AG10803 (cell line): Measurements from ENCODE around the gene YPEL1.
"Not testable (repeated sequence)": the region's sequence is repeated elsewhere in the genome, so short reads cannot be mapped to it uniquely, and the experiment has no call there.

ENCODE experiments used
- DNase-seq: peaks from one replicate; pipeline ENCODE4 v3.0.0; 2010; ENCODE audit warnings: low read depth
- H3K4me3 ChIP-seq: 2 replicates; pipeline ENCODE4 v1.5.1; 2011; ENCODE audit warnings: mild to moderate bottlenecking, low read length, control low read depth
- CTCF ChIP-seq: conservative IDR thresholded peaks from 2 replicates; pipeline ENCODE4 v1.5.1; 2011; ENCODE audit warnings: mild to moderate bottlenecking, low read length, control low read depth, inconsistent platforms

Gene YPEL1

DNA sequence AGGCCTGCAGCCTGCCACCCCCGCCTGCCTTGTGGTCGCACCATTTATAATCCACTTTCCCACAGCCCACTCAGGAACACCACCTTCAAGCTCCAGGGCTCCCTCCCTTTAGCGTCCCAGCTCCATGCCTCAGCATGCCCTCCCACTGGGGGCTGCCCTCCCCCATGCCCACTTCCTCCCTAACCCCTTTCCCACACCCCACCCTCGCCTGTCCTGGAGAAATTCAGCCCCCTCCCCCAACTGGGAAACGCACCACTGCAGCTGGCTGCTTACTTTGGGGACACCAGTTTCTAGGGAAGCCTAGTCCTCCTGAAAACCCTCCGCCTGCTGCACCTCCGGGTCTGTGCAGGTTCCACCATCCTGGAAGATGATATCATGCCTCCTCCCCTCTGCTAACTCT lies 3.4 kb upstream of the YPEL1 start:
- DNase-seq = no peak
- TF ChIP-seq CTCF = no peak
- no peak overlapping the region for H3K4me3 ChIP-seq

DNA sequence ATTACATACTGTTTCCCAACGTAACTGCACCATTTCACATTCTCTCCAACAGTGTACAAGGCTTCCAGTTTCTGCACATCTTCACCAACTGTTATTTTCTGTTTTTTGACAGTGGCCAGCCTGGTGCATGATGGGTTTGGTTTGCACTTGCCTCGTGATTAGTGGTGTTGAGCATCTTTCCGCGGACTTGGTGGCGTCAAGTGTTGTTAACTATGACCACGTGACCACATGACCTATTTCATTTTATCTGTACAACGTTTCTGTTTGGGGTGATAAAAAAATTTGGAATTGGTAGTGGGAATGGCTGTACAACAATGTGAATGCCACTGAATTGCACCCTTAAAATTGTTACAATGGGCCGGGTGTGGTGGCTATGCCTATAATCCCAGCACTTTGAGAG lies 2.5 kb upstream of the YPEL1 start:
- TF ChIP-seq CTCF = no peak
- no peak overlapping the region for H3K4me3 ChIP-seq
- no peak for DNase-seq

DNA sequence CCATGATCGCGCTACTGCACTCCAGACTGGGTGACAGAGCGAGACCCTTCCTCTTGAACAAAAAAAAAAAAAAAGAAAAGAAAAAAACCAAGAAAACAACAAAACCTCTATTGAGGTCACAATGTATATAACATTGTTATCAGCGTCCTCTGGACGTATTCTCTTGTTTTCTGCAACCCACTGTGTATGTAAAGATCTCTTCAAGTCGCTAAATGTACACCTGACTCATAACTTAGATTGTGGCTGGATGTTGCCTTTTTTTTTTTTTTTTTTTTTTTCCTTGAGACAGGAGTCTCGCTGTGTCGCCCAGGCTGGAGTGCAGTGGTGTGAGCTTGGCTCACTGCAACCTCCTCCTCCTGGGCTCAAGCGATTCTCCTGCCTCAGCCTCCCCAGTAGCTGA lies 1.4 kb upstream of the YPEL1 start:
- TF ChIP-seq CTCF = no peak
- no peak overlapping the region for H3K4me3 ChIP-seq
- DNase-seq = no peak

- no peak for DNase-seq
- H3K4me3 ChIP-seq = peak overlapping the region; percentile 49
- TF ChIP-seq CTCF = no peak
Observed at GRCh38 chr22:21736084-21736642, 569 bp upstream of the YPEL1 start.

GRCh38 chr22:21734540-21735199 lies 924 bp downstream of the YPEL1 start:
- H3K4me3 ChIP-seq = peak overlapping the region; percentile 51
- DNase-seq = no peak
- TF ChIP-seq CTCF = no peak

DNA sequence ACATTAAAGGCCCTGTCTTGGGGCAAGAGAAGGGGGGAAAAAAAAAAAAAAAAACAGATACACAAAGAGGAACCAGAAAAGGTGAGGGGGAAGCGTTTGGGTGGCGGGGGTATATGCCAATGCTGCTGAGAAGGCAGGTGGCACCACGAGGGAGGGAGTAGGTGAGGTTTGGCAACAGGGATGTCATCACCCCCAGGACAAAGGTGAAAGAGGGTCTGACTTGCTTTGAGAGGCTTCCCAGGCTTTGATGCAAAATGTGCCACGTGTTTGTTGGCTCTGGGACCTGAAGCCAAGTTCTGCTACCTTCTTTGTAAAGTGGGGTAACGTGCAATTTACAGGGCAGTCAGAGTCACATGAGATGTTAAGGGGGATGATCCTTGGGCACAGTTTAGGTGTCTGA lies 4.1 kb downstream of the YPEL1 start:
- TF ChIP-seq CTCF = no peak
- no peak for DNase-seq

GRCh38 chr22:21730535-21731308 lies 4.9 kb downstream of the YPEL1 start:
- DNase-seq = no peak
- TF ChIP-seq CTCF = no peak
- no peak overlapping the region for H3K4me3 ChIP-seq

More for the DNA sequence above, 4.1 kb downstream of the YPEL1 start:
- no peak overlapping the region for H3K4me3 ChIP-seq

- DNase-seq, H3K4me3 ChIP-seq: not testable (repeated sequence)
Observed at GRCh38 chr22:21729184-21729583, 6.4 kb downstream of the YPEL1 start.
